Fibroblast of lung (primary cell): ENCODE measurements around the gene HES3. TPM values are rescaled to one million over a fixed set of nuclear protein-coding genes. Genes with fewer than 3 reads are reported as not detected.

Experiments used
- DNase-seq, 2 donors: peaks; one replicate each; pipeline versions ENCODE4 v3.0.0 to v3.0.0-alpha.2; 2010; ENCODE audit warnings: low read depth in 2 of 2
- H2AFZ ChIP-seq: 2 replicates; pipeline ENCODE4 v1.5.1; 2012; ENCODE audit warnings: low read length, control low read depth, inconsistent platforms
- H3K27ac ChIP-seq: 2 replicates; pipeline ENCODE4 v1.5.1; 2011; ENCODE audit warnings: low read length, control low read depth; ENCODE audit not compliant: insufficient read depth
- H3K27me3 ChIP-seq: 2 replicates; pipeline ENCODE4 v1.5.1; 2011; ENCODE audit warnings: mild to moderate bottlenecking, low read length; ENCODE audit not compliant: control insufficient read depth, insufficient read depth
- H3K36me3 ChIP-seq: 2 replicates; pipeline ENCODE4 v1.5.1; 2011; ENCODE audit warnings: low read length; ENCODE audit not compliant: control insufficient read depth, insufficient read depth
- H3K4me1 ChIP-seq: 2 replicates; pipeline ENCODE4 v1.5.1; 2011; ENCODE audit warnings: low read length; ENCODE audit not compliant: control insufficient read depth, insufficient read depth; ENCODE audit errors: extremely low read depth
- H3K4me2 ChIP-seq: 2 replicates; pipeline ENCODE4 v1.5.1; 2011; ENCODE audit warnings: low read length, control low read depth; ENCODE audit not compliant: insufficient read depth; ENCODE audit errors: extremely low read depth
- H3K4me3 ChIP-seq, 4 experiments: fragments of 200-600 bp in 1 of 4; sonication (generic) in 1 of 4; replicated peaks in 1 of 4; 2 replicates each; pipeline ENCODE4 v1.5.1; 2011 to 2016; ENCODE audit warnings: low read length in 4 of 4, low read depth in 3 of 4, mild to moderate bottlenecking in 3 of 4, control low read depth in 2 of 4, inconsistent platforms in 1 of 4, mixed read lengths in 1 of 4; ENCODE audit not compliant: insufficient read depth in 1 of 4; ENCODE audit errors: control extremely low read depth in 1 of 4
- H3K79me2 ChIP-seq: 2 replicates; pipeline ENCODE4 v1.5.1; 2012; ENCODE audit warnings: mild to moderate bottlenecking, low read length, inconsistent platforms; ENCODE audit not compliant: control insufficient read depth, insufficient read depth
- H3K9ac ChIP-seq: 2 replicates; pipeline ENCODE4 v1.5.1; 2011; ENCODE audit warnings: mild to moderate bottlenecking, low read length, control low read depth; ENCODE audit not compliant: insufficient read depth
- H3K9me3 ChIP-seq: 2 replicates; pipeline ENCODE4 v1.5.1; 2012; ENCODE audit warnings: low read depth, low read length; ENCODE audit not compliant: control insufficient read depth, insufficient read depth
- H4K20me1 ChIP-seq: 2 replicates; pipeline ENCODE4 v1.5.1; 2011; ENCODE audit warnings: low read length; ENCODE audit not compliant: control insufficient read depth, insufficient read depth; ENCODE audit errors: extremely low read depth
- EZH2 ChIP-seq: IDR thresholded peaks from 2 replicates; pipeline ENCODE4 v1.5.1; 2012; ENCODE audit warnings: low read length, control low read depth, mild to moderate bottlenecking; ENCODE audit errors: missing control alignments
- polyA plus RNA-seq, 2 donors: library from polyadenylated mRNA; depleted of rRNA in 1 of 2; stranded (reverse) in 1 of 2; unstranded in 1 of 2; fragments of >200 nt; gene quantifications; 2 replicates each; pipeline ENCODE4 v1.2.1, GENCODE V29; 2011 to 2012; ENCODE audit warnings: missing spikeins in 1 of 2
- total RNA-seq: library from RNA; depleted of rRNA; stranded (reverse); fragments of >200 nt; gene quantifications from 2 replicates; pipeline ENCODE4 v1.2.1, GENCODE V29; 2014
- TF ChIP-seq, protein P1 (sequence below), 2 donors: IDR thresholded peaks in 1 of 2; conservative IDR thresholded peaks in 1 of 2; 1 replicate in 1 of 2; 2 replicates in 1 of 2; pipeline ENCODE4 v1.5.1; 2011 to 2012; ENCODE audit warnings: low read length in 2 of 2, control low read depth in 1 of 2, inconsistent platforms in 1 of 2, low read depth in 1 of 2, mild to moderate bottlenecking in 1 of 2

Gene HES3
- total and polyA plus RNA-seq, 2 donors (not counting 1 experiment from before 2014, with no cell fraction given): not detected

DNA sequence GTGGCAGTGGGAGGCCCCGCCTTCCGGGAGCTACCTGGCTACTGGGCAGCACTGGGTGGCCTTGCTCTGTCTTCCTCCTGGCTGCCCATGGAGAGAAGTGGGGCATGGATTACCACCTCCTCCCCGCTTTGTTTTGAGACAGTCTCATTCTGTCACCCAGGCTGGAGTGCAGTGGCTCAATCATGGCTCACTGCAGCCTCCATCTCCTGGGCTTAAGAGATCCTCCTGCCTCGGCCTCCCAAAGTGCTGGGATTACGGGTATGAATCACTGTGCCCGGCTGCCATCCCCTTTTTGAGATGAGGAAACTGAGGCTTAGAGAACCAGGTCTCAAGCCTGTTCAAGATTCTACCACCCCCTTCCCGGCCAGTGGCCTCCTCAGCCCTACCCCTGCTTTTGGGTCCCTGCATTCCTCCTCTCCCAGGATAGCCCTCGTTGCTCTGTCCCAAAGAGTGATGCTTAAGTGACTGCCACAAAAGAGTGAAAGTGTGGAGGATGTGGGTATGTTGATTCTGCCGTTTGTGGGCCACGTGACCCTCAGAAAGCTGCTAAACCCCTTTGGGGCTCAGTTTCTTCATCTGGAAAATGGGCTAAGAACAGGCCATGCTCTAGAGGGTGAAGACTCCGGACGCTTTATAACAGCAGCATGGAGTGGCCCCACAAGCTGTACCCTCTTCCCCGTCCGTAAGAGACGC, 7.8 kb downstream of the HES3 start:
- H2AFZ ChIP-seq: no peak overlapping the region
- H3K9me3 ChIP-seq: no peaks in the 10 kb centered on the region
- no peak for DNase-seq
- H3K79me2 ChIP-seq: no peaks in the 10 kb centered on the region
- H3K27me3 ChIP-seq: peaks cover 4% of the 10 kb centered on the region
- no peak overlapping the region for H3K4me3 ChIP-seq
- no peaks in the 10 kb centered on the region for H3K4me1 ChIP-seq
- H3K27ac ChIP-seq: no peak overlapping the region
- TF ChIP-seq EZH2: no peak
- TF ChIP-seq, protein P1, sequence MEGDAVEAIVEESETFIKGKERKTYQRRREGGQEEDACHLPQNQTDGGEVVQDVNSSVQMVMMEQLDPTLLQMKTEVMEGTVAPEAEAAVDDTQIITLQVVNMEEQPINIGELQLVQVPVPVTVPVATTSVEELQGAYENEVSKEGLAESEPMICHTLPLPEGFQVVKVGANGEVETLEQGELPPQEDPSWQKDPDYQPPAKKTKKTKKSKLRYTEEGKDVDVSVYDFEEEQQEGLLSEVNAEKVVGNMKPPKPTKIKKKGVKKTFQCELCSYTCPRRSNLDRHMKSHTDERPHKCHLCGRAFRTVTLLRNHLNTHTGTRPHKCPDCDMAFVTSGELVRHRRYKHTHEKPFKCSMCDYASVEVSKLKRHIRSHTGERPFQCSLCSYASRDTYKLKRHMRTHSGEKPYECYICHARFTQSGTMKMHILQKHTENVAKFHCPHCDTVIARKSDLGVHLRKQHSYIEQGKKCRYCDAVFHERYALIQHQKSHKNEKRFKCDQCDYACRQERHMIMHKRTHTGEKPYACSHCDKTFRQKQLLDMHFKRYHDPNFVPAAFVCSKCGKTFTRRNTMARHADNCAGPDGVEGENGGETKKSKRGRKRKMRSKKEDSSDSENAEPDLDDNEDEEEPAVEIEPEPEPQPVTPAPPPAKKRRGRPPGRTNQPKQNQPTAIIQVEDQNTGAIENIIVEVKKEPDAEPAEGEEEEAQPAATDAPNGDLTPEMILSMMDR (conservative IDR thresholded peaks at IDR 0.05 in 1 of 2, IDR thresholded peaks at IDR 0.05 in 1 of 2; ENCODE audit: low read depth in 1 of 2, low read length in 2 of 2): no peak
- no peaks in the 10 kb centered on the region for H3K36me3 ChIP-seq
- H3K4me2 ChIP-seq: no peak overlapping the region
- H4K20me1 ChIP-seq: no peaks in the 10 kb centered on the region
- H3K9ac ChIP-seq: no peak overlapping the region

DNA sequence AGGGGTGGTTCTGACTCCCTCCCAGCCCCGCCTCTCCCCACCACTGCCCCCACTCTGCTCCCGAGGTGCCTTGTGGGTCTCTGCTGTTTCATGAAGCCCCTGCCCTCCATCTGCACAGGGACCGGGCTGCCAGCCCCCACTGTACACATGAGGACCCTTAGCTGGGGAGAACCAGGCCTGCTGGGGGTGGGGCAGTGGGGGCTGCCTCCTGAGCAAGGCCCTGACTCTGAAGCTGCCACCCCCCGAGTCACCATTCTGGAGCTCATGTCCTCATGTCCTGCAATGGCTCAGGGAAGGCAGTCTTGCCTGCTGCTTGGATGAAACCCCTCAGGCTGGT, 8.4 kb downstream of the HES3 start:
- Histone ChIP-seq H3K79me2 (no peaks in the 10 kb centered on the region), H3K9ac (no peak overlapping the region), H3K36me3 (no peaks in the 10 kb centered on the region), H3K9me3 (no peaks in the 10 kb centered on the region), H3K27me3 (peaks cover 4% of the 10 kb centered on the region), H3K4me2 (no peak overlapping the region), H2AFZ (no peak overlapping the region), H3K4me1 (no peaks in the 10 kb centered on the region), H4K20me1 (no peaks in the 10 kb centered on the region), H3K4me3 (no peak overlapping the region), H3K27ac (no peak overlapping the region)
- TF ChIP-seq, protein P1 (conservative IDR thresholded peaks at IDR 0.05 in 1 of 2, IDR thresholded peaks at IDR 0.05 in 1 of 2; ENCODE audit: low read depth in 1 of 2, low read length in 2 of 2): no peak
- no peak for TF ChIP-seq EZH2
- DNase-seq: no peak

DNA sequence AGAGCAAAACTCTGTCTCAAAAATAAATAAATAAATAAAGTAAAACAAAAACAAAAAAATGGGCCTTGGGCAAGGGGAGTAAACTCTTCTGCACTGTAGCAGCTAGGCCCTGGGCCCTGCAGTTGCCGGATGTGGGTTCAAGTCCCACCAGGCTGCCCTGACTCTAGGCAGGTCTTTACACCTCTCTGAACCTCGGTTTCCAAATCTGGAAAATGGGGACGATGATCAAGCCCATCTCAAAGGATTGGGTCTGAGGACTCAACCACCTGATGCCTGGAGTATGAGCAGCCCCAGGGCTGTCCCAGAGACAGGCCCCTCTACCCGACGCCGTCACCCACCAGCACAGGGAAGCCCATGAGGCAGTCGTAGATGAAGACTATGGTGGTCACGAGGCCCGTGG, 9.4 kb downstream of the HES3 start:
- no peak for TF ChIP-seq EZH2
- TF ChIP-seq, protein P1 (conservative IDR thresholded peaks at IDR 0.05 in 1 of 2, IDR thresholded peaks at IDR 0.05 in 1 of 2; ENCODE audit: low read depth in 1 of 2, low read length in 2 of 2): no peak
- no peak overlapping the region for H3K27ac ChIP-seq
- no peaks in the 10 kb centered on the region for H3K36me3 ChIP-seq
- H2AFZ ChIP-seq: no peak overlapping the region
- DNase-seq: no peak
- H3K27me3 ChIP-seq: peaks cover 4% of the 10 kb centered on the region
- no peak overlapping the region for H3K4me3 ChIP-seq
- no peaks in the 10 kb centered on the region for H3K9me3 ChIP-seq
- no peak overlapping the region for H3K9ac ChIP-seq
- H3K4me1 ChIP-seq: no peaks in the 10 kb centered on the region
- no peaks in the 10 kb centered on the region for H4K20me1 ChIP-seq
- no peak overlapping the region for H3K4me2 ChIP-seq
- H3K79me2 ChIP-seq: no peaks in the 10 kb centered on the region
